C1 segment of cervical spinal cord (tissue), 14 donors: ENCODE data around the gene NAA15.
A peak's percentile ranks its signal among the peaks of the same experiment; 100 is the strongest.
"Not testable (repeated sequence)": the region's sequence is repeated elsewhere in the genome, so short reads cannot be mapped to it uniquely, and the experiment has no call there.

Source experiments
- DNase-seq, 14 donors: peaks; one replicate each; lab custom pipeline; 2025; lab: John Stamatoyannopoulos, UW

Gene NAA15

GRCh38 chr4:139450586-139450985 is 149.3 kb downstream of the NAA15 start:
- DNase-seq: no peak

GRCh38 chr4:139451997-139452396 is 150.7 kb downstream of the NAA15 start:
- DNase-seq: no peak

- DNase-seq: peak in 1 of 14 donors; percentile 65
Measured at GRCh38 chr4:139453041-139453370, 151.7 kb downstream of the NAA15 start.

GRCh38 chr4:139453371-139454110 is 152.2 kb downstream of the NAA15 start:
- peak; percentile 88 to 99 (median 97) for DNase-seq

GRCh38 chr4:139454111-139455045 is 153.1 kb downstream of the NAA15 start, which contains the start of gene RAB33B:
Gene RAB33B, plus strand, starts transcription at chr4:139454121. Its CDS starts 75 bp downstream, at chr4:139454196.
- peak in 3 of 14 donors; percentile 55 to 87 (median 61) for DNase-seq

GRCh38 chr4:139455126-139455538 is 153.8 kb downstream of the NAA15 start:
- DNase-seq: peak in 1 of 14 donors; percentile 4

- DNase-seq: peak in 1 of 14 donors; percentile 24
Measured at GRCh38 chr4:139457318-139457717, 156.0 kb downstream of the NAA15 start.

GRCh38 chr4:139458543-139458942 is 157.2 kb downstream of the NAA15 start:
- DNase-seq: no peak

GRCh38 chr4:139458999-139459398 is 157.7 kb downstream of the NAA15 start:
- DNase-seq: no peak

- no peak for DNase-seq
Measured at GRCh38 chr4:139460565-139460964, 159.3 kb downstream of the NAA15 start.

GRCh38 chr4:139461022-139461628 is 159.8 kb downstream of the NAA15 start:
- DNase-seq: no peak

GRCh38 chr4:139464512-139464911 is 163.2 kb downstream of the NAA15 start:
- not testable (repeated sequence) for DNase-seq

GRCh38 chr4:139465922-139466321 is 164.6 kb downstream of the NAA15 start:
- DNase-seq: no peak

GRCh38 chr4:139468756-139469155 is 167.5 kb downstream of the NAA15 start:
- not testable (repeated sequence) for DNase-seq

GRCh38 chr4:139469216-139469615 is 167.9 kb downstream of the NAA15 start:
- no peak for DNase-seq
